Gastrocnemius medialis (tissue), 4 donors: ENCODE data around the gene NDUFB3.

Experiments used
- CTCF ChIP-seq, 5 experiments: fragments of 450-650 bp in 3 of 5; fragments of 200-600 bp in 2 of 5; sonication (generic) in 2 of 5; IDR thresholded peaks in 4 of 5; conservative IDR thresholded peaks in 1 of 5; 1 replicate in 4 of 5; 2 replicates in 1 of 5; pipeline ENCODE4 v1.5.1; 2016 to 2019; ENCODE audit warnings: antibody characterized with exemption in 5 of 5, mild to moderate bottlenecking in 3 of 5, moderate library complexity in 3 of 5
- POLR2A ChIP-seq, 2 donors: fragments of 450-650 bp; IDR thresholded peaks; one replicate each; pipeline ENCODE4 v1.6.1; 2017; ENCODE audit warnings: antibody characterized with exemption in 2 of 2, mild to moderate bottlenecking in 2 of 2, moderate library complexity in 2 of 2

- no peak for TF ChIP-seq CTCF (IDR thresholded peaks at IDR 0.05 in 4 of 5, conservative IDR thresholded peaks at IDR 0.05 in 1 of 5)
- no peak for TF ChIP-seq POLR2A (IDR thresholded peaks at IDR 0.05)
These were observed 43.0 kb downstream of the NDUFB3 start for GRCh38 chr2:201114846-201115245.
